Esophagus squamous epithelium (tissue), 4 donors: ENCODE data around the gene DNAL1.

Source experiments
- POLR2A ChIP-seq, 4 donors: fragments of 450-650 bp; IDR thresholded peaks; one replicate each; pipeline ENCODE4 v1.6.1; 2017; ENCODE audit warnings: antibody characterized with exemption in 4 of 4, mild to moderate bottlenecking in 4 of 4, moderate library complexity in 3 of 4
- TF ChIP-seq, protein P1 (sequence below), 6 experiments: fragments of 450-650 bp in 4 of 6; fragments of 200-600 bp in 2 of 6; sonication (generic) in 2 of 6; IDR thresholded peaks; one replicate each; pipeline ENCODE4 v1.5.1; 2016 to 2019; ENCODE audit warnings: antibody characterized with exemption in 6 of 6, mild to moderate bottlenecking in 4 of 6, moderate library complexity in 4 of 6

DNA sequence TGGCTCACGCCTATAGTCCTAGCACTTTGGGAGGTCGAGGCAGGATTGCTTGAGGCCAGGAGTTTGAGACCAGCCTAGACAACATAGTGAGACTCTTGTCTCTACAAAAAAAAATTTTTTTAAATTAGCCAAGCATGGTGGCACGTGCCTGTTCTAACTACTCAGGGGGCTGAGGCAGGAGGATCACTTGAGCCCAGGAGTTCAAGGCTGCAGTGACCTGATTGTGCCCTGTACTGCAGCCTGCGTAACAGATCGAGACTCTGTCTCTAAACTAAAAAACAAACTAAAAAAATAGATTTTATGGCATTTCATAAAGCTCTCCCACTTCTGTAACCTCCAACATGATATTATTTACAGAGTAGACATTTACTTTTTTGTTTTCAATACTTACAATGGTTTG, 39.8 kb downstream of the DNAL1 start:
- TF ChIP-seq, protein P1, sequence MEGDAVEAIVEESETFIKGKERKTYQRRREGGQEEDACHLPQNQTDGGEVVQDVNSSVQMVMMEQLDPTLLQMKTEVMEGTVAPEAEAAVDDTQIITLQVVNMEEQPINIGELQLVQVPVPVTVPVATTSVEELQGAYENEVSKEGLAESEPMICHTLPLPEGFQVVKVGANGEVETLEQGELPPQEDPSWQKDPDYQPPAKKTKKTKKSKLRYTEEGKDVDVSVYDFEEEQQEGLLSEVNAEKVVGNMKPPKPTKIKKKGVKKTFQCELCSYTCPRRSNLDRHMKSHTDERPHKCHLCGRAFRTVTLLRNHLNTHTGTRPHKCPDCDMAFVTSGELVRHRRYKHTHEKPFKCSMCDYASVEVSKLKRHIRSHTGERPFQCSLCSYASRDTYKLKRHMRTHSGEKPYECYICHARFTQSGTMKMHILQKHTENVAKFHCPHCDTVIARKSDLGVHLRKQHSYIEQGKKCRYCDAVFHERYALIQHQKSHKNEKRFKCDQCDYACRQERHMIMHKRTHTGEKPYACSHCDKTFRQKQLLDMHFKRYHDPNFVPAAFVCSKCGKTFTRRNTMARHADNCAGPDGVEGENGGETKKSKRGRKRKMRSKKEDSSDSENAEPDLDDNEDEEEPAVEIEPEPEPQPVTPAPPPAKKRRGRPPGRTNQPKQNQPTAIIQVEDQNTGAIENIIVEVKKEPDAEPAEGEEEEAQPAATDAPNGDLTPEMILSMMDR (IDR thresholded peaks at IDR 0.05) = no peak
- no peak for TF ChIP-seq POLR2A (IDR thresholded peaks at IDR 0.05)
